GM19239 (cell line): ENCODE data around the gene KCNC4.

Experiments used
- DNase-seq: peaks from one replicate; pipeline ENCODE4 v3.0.0; 2011; ENCODE audit warnings: low spot score; ENCODE audit not compliant: insufficient read length
- FAIRE-seq: peaks from 2 replicates; lab custom pipeline; 2011; peaks lifted over from hg19 to GRCh38; lab: Jason Lieb, UNC

Gene KCNC4

DNA sequence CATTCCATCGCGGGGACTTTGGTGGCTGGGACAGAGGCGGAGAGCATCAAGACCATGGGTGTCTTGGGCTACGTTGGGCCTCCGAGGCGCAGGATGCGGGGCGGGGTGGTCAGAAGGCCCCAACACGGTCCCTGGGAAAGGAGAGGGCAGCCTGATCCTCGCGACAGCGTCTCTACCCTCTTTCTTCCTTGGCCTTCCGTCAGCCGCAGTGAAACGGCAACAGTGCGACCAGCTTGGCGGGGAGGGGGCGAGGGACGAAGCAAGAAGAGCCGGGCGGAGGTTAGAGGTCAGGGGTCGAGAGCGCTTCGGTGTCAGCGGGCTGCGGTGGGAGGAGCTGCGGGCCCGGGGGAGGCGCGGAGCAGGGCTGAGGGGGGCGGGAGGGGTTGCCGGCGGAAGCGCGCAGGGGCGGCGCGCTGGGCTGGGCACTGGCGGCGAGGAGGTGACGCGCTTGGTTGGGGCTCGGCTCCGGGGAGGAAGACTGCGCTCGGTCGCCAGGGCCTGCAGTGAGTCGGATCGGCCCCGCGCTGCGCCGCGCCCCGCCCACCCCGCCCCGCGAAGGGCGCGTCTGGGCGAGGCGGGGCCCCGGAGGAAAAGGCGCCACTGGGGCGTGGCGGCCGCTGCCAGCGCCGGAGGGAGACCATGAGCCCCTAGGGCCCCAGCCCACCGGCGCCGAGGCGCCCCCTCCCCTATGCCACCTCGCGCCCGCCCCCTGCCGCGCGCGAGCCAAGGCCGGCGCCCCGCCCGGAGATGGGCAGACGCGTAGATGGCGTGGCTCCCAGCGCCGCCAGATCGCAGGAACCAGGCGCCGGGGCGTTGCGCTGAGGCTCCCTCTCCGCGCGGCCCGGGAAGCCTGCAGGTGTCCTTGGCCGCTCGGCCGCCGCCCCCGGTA is at the start of gene KCNC4:
TSS of gene KCNC4 (plus strand) at position 600 of the 889 bp plus-strand sequence. CDS start 1,186 bp downstream, outside the sequence.
- FAIRE-seq (peak; percentile 91), DNase-seq (peak; percentile 95)

- DNase-seq (no peak), FAIRE-seq (no peak)
These were observed 49.5 kb upstream of the KCNC4 start for GRCh38 chr1:110160538-110161100.

DNA sequence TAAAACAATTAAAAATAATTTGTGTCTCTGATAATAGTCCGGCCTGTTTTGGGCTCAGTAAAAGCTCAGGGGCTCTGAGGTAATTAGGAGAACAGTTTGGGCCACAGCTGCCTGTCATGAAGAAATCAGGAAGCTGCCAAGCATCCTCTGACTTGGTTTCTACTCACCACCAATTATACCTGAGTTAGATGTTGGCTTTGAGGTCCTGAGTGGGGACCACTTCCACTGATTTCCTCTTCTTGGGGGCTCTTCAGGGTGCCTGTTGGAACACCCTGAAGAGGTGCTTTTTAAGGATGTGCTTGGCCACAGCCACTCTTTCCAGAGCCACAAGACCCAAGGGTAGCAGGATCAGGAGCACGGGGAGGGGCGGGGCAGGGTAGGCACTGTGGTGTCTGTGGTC is 48.9 kb upstream of the KCNC4 start:
- DNase-seq (no peak), FAIRE-seq (no peak)

- no peak for DNase-seq
- no peak for FAIRE-seq
These were observed 48.3 kb upstream of the KCNC4 start for GRCh38 chr1:110161849-110162248.

- no peak for DNase-seq
- FAIRE-seq = no peak
These were observed 46.5 kb upstream of the KCNC4 start for GRCh38 chr1:110163591-110163990.

DNA sequence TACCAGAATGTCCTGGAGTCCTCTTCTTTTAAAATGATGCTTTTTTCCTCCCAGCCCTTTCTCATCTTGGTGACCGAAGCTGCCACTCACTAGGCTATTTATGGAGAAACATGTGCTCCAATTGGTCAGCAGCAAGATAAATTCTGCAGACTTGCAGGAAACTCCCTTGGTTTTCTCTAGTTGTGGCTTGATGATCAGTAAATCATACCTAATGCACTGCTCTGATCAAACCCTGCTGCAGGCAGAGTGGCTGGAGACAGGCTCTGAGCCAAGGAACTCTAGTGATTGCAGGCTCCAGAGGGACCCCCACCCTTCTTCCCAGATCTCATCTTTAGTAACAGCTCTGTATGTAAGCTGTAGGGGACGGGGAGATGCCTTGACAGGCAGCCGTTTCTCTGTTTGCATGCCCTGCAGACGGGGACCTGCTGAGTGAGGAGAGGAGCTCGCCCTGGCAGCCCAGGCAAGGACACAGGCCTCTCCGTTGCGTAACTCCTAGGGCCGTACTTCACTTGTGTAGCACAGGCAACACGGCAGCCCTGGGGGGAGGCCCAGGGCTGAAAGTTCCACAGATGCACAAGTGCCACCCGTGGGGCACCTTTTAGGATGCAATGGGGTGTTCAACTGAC is 45.3 kb upstream of the KCNC4 start:
- FAIRE-seq (no peak), DNase-seq (no peak)

DNA sequence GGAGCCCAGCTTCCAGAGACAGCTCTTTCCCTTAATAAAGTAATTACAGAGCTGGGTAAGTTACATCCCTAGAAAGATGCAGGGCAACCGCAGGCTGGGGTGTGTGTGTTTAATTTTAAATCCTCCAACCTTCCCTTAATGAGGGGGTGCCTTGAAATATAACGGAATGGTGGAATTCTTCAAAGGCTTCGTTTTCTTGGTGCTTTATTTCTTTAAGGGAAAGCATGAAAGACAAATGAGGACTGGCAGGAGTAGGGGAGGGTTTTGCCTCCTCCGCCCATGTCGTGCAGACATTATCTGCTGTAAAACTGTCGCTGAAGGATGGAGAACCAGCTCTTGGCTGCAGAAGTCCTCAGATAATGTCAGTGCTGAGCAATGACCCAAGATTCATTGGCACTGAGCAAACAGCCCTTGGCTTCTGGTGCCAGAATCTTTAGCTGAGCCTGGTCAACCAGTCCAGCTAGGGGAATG is 44.3 kb upstream of the KCNC4 start:
- DNase-seq (no peak), FAIRE-seq (no peak)

- DNase-seq (no peak), FAIRE-seq (no peak)
These were observed 43.3 kb upstream of the KCNC4 start for GRCh38 chr1:110166861-110167260.

GRCh38 chr1:110170766-110171733 is 39.1 kb upstream of the KCNC4 start:
- DNase-seq = no peak
- no peak for FAIRE-seq

GRCh38 chr1:110172001-110172400 is 38.1 kb upstream of the KCNC4 start:
- no peak for DNase-seq
- no peak for FAIRE-seq

- no peak for FAIRE-seq
- no peak for DNase-seq
These were observed 36.5 kb upstream of the KCNC4 start for GRCh38 chr1:110173466-110174105.

DNA sequence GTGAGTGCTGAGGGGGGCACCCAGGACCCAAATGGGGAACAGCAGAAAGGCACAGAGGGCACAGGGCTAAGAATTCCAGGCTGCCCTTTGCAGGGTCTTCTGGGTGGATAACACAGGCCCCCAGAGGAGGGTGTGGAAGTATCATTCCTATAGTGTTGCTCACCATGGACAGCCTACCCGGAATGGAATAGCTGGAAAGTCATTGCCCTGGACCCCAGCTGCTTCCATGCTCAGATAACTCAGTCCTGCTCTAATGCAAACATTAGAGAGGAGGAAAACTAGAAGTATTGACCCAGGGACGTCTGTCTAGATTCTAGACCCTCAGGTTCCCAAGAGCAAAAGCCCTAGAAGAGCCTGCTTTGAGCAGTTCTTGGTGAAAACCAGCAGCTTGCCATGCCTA is 35.2 kb upstream of the KCNC4 start:
- DNase-seq (no peak), FAIRE-seq (no peak)

DNA sequence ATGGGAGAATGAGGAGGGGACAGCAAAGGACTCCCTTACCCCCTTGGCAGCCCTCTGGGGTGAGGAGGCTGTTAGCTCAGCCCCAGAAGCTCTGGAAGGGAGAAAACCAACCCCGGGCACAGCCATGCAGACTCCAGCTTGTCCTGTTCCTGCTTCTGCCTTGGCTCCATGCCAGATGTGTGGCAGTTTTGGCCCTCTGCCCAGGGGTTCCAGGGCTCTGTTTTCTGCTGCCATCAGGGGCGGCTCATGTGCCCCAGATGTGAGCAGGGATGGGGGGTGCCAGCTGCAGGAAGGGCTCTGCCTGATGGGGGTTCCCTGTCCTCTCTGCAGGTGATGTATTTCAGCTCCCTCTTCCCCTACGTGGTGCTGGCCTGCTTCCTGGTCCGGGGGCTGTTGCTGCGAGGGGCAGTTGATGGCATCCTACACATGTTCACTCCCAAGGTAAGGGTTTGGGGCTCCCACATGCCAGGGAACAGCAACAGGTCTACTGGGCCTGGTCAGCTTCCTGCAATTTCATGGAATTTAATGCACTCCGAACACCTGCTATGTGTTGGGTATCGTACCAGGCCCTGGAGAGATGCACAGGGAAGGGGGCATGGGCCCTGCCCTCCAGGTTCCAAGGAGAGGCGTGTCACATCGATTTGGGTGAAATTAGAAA is 33.7 kb upstream of the KCNC4 start:
- FAIRE-seq = no peak

DNA sequence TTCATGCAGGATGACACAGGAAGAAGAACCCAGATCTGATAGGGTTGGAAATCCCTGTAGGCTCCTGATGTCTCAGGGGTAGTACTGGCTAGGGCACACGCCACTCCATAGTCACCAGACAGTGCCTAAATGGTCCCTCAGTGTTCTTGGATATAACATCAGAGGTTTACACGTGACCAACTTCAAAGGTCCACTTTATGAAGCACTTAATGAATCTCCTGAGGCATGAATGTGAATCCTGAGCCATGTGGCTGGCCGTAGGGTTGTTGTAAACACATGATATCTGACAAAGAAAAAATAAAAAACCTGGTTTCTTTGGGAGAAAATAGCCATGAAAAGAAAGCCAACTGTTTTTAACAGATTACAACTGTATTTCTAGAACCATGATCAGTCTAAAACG is 32.3 kb upstream of the KCNC4 start:
- DNase-seq = no peak
- FAIRE-seq = no peak

More for the DNA sequence above, 33.7 kb upstream of the KCNC4 start:
- DNase-seq = no peak

DNA sequence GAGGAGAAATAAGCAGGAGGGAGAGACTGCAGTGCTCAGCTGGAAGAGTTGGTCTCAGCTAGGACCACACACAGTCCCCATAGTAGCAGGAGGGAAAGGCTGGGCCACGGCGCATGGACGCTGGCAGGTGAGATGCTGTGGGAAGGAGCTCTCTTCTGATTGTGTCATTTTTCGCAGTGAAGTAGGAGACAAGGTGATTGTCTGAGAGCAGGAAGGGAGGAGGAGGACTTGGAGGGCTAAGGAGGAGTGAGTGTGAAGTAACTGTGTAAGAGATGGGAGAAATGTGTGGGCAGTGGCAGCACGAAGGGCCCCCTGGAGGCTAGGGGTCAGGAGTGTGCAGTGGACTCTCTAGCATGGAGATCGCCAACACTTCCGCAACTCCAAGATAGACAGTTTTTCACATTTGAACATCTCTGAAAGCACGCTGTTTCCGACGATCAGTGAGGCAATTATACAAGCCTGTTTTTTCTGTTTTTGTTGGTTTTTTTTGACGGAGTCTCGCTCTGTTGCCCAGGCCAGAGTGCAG is 26.4 kb upstream of the KCNC4 start:
- DNase-seq (no peak), FAIRE-seq (no peak)

- no peak for FAIRE-seq
These were observed 25.7 kb upstream of the KCNC4 start for GRCh38 chr1:110184446-110184845.

DNA sequence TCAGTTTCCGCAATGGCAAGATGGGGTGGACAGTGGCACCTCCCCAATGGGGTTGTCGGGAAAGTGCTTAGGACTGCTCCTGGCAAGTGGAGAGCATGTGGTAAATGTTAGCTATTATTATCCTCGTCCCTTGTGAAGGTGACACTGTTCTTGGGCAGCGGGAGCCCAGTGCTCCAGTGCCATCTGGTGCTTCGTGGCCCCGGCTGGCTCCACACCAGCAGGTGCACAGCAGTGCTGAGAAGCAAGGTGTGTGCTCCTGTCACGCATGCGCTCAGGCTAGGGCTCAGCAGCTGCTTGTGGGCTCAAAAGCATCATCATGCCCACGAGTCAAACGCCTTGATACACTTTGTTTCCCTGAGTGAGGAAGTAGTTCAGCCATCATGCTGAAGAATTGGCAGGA is 24.9 kb upstream of the KCNC4 start:
- DNase-seq (no peak), FAIRE-seq (no peak)

More at GRCh38 chr1:110184446-110184845, 25.7 kb upstream of the KCNC4 start:
- DNase-seq = no peak

DNA sequence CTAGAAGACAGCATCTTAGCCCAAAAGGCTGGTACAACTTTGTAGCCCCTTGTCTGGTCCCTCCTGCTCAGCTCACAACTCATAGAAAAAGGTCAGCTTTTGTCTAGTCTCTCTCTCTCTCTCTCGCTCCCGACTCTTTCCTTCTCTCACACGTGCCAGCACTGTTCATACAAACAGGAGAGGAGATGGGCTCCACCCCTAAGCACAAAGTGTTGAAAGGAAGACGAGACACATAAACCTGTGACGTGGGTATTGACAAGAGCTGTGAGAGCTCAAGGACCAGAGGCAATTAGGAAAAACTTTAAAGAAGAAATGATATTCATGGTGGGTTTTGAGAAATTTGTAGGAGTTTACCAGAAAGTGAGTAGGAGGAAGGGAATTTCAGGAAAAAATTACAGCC is 23.6 kb upstream of the KCNC4 start:
- FAIRE-seq (no peak), DNase-seq (no peak)
